ENCODE measurements around the gene PRKD3.

The PRKD3 gene

DNA sequence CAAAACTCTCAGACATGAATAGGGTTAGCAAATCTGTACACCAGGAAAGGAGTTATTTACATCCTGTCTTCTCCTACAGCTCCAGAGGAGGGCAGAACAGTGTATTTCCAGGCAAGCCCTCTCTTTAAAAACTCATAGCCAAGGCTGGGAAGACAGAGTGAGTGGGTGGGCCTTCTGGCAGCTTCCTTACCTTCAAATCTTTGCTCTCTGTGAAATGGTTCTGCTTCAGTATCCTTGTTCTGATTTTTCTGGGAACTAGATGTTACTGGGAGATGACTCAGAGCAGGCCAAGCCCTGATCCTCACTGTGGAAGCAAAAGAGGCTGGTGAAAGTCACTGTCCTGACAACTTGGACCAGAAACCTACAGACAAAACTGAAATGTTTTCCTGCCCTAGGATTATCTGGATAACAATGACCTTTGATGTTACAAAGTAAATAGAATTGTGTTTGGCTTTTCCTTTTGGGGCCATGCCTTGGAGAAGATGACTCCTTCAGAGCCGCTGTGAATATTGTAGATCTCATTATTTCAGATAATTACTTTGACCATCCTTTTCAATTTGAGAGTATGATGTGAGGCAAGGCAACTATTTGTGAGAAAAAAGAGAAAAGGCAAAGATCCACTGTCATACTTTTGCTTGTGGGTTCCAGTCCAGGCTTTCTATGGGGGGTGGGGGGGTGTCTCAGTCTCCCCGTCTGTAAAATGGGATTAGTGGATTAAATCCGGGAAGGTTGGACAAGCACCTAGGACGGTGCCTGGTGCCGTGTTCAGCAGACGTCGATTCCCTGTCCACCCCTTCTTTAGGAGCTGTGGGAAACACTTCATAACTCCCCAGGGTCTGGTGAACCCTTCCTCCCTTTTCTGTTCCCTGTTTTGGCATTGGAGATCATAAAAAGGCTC, 19.2 kb upstream of the PRKD3 start:
- peak; percentile 76 for DNase-seq (ENCODE audit: low spot score)

DNA sequence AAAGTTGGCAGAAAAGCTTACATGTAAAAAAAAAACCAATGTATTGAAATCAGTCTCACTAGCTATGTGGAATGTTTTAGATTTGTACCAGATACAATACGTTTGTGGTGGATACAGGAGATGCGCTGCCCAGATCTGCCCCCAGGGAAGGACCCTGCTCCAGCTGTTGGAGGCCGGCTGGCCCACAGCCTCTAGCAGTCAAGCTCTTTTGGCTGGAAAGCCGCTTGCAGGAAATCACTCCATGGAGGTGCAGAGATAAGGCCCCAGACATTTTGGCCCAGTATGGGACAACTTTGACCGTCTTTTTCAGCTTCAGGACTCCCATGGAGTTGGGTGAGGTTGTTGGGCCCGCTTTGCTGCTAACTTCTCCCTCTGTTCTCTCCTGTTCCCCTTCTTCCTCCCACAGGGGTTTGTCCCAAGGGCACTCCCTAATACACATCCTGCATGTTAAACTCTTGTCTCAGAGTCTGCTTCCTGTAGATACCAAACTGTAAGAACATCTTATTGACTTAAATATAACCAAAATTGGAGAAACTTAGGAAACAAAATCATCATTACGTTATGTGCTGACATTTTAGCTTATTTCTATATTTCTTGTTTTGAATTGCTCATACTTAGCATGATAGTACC, 18.1 kb upstream of the PRKD3 start:
- DNase-seq (ENCODE audit: low spot score), result no peak

DNA sequence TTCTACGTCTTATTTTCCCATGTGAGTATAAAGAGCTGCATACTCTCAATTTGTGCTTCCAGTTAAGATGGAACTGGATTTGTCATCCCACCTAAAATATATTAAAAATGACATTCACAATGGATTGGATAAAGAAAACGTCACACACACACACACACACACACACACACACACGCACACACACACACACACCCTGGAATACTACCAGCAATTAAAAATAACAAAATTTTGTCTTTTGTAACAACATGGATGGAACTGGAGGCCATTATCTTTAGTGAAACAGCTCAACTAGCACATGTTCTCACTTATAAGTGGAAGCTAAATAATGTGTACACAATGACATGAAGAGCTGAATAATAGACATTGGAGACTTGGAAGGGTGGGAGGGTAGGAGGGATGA, 16.0 kb upstream of the PRKD3 start:
- DNase-seq (ENCODE audit: low spot score), result no peak

DNA sequence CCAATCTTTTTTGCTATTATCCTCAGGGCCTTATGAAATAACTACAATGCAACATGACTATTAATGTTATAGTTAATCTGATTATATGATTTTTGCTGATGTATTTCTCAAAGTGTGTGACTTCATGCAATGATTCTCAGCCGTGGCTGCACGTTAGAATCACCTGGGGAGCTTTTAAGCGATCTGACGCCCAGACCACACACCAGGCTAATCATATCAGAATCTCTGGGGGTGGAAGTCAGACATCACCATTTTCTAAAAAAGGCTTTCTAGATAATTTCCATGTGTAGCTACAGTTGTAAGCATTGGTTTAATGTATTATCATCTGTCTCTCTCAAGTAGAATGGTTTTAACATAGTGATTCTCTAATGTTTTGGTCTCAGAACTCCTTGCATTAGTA, 14.3 kb upstream of the PRKD3 start:
- DNase-seq (ENCODE audit: low spot score), result no peak

DNA sequence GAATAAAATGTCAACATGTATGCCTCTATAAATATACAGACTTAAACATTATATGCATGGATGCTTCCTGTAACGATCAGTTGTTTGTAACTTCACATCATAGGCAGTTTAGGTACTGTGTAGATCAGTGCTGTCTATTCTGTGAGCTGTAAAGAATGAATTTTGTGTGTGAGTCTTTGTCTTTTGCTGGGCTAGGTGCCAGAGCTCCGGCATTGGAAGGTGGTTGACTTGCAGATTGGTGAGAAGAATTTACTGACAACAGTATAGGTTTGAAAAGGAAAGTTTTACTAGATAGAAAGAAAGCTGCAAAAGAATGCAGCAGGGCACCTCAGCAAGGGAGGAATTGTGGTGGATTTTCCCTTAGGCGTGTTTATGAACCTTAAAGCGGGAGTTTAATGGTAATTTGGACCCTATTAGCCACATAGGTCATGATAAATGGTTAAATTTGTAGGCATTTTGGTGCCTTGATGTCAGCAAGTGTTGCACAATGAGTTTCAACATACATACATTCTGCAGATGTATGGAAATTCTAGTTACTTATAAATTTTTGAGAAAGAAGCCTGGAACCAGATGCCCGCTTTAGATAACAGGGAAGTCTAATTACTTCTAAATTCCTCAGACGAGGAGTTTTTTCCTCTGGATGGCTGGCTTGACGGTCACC, 13.1 kb upstream of the PRKD3 start:
- DNase-seq (ENCODE audit: low spot score), result no peak

DNA sequence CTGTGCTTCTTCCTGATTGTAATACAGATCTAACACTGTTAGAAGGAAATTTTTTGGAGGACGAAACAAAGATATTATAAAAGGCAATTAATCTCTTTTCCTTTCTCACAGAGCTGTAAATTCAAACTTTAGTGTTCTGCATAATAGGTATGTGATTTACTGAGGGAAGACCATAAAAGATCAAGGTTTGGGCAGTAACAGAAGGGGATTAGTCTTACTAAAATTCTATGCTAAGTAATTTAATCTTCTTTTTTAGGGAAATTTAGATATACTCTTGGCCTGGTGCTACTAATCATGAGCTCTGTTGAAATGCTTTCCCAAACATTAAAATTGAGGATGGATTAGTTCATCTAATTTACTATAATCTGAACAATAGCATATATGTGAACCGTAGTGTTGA, 11.0 kb upstream of the PRKD3 start:
- DNase-seq (ENCODE audit: low spot score), result no peak

DNA sequence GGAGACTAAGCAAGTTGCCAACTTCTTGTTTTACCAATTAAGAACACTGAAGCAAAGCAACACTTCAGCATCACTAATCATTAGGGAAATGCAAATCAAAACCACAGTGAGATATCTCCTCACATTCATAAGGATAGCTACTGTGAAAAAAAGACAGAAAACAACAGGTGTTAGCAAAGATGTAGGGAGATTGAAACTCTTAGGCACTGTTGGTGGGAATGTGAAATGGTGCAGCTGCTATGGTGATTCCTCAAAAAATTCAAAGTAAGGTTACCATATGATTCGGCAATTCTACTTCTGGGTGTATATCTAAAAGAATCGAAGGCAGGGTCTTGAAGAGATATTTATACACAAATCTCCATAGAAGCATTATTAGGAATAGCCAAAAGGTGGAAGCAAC, 8.6 kb upstream of the PRKD3 start:
- DNase-seq (ENCODE audit: low spot score), result no peak

DNA sequence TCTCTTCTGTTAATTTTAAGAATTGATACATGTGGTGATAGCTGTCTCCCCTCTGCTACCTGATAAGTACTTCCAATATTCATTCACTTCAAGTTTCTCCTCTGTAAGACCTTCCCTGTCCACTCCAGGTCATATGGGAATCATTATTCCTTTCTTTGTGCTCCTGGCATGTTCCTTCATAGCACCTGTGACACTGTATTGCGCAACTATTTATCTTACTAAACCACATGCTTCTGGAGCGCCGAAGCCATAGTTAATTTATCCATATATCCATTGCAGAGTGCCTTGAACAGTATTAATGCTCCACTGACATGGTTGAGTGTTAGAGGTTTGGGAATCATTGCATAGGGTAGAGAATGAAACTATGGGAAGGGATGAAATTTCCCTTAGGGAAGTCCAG, 7.9 kb upstream of the PRKD3 start:
- no peak for DNase-seq (ENCODE audit: low spot score)

DNA sequence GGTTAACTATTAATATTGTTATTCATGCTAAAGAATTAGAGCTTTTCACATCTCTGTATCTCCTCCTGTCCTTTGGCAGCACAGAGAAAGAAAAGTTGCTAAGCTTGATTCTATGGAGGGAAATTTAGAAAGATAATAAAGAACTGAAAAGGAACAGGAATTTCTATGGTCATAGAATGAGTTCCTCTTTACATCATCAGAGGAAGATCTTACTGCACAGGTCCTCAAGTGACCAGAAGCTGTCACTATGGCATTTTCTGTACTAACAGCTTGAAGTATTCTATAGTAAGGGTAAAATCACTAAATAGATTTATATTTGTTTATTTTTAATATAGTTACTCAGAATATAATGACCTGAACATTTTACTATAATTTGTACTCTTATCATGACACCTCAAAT, 6.0 kb upstream of the PRKD3 start:
- DNase-seq (ENCODE audit: low spot score), result no peak

DNA sequence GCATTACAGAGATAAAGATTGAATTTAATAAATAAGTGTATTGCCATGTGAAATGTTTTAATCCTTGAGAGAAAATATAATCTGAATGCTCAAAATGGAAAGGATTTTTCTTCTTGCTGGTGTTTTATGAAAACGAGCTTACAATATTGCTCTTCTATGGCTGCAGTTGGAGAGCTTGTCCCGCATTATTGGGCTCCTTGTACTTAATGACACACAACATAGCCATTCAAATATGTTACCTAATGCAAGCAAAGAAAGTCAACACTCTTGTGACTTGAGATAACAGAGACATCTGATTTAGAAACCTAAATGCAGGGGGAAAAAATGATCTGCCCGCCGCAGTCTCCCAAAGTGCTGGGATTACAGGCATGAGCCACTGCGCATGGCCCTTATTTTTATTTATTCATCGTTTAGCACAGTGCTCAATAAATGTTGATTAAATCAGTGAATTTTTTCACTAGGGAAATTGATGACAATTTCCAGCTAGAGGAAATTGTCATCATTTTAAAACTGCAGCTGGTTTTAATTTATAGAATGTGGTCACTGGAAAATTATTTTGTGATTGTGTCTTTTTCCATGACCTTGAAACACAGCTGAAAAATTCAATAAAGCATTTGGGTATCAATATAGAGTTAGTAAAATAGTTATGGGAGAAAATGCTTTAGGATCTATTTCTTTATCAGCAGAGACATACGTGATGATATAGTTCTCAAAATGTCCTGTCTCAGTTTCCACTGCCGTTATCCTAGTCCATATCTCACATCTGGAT, 2.4 kb upstream of the PRKD3 start:
- no peak for DNase-seq (ENCODE audit: low spot score)

DNA sequence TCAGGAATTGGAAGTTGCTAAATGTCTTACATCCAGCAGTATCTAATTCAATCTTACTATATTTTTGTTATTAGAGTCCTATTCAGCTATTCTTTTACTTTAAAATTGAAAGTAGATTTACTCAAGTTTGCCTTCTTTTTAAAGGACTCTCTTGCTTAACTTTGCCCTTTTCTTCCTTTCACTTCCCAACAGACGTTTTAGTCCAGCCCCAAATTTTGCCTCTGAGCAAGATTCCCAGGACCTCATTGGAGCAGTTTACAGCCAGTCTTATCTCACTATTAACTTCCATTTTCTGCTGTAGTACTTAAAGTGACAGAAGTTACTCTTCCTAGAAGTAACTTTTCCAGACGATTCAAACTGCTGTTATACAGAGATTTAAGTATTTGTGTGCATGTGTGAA, 1.7 kb upstream of the PRKD3 start:
- DNase-seq (ENCODE audit: low spot score), result peak; percentile 55

DNA sequence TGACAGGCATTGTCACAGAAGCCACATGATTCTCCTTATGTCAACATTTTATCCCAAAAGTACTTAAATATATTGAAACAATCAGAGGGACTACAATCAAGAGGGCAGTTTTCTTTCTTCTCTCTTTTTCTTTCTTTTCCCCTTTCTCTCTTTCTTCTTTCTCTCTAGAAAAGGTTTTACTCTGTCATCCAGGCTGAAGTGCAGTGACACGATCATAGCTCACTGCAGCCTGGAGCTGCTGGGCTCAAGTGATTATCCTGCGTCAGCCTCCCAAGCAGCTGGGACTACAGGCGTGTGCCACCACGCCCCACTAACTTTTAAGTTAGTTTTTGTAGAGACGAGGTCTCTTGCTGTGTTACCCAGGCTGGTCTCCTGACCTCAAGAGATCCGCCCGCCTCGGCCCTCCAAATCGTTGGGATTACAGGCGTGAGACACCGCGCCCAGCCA, 1.0 kb upstream of the PRKD3 start:
- peak; percentile 13 for DNase-seq (ENCODE audit: low spot score)

DNA sequence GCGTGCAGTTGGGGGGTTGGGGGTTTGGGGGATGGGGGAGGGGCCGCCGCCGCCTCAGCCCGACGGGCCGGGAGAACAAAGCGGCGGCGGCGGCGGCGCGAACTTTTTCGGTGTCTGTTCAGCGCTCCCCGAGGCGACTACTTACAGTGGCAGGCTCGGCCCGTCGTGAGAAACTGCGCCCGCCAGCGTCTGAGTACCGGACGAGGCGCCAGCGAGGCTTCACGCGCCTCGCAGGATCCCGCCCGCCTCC, 172 bp downstream of the PRKD3 start:
- no peak for DNase-seq (ENCODE audit: low spot score)

DNA sequence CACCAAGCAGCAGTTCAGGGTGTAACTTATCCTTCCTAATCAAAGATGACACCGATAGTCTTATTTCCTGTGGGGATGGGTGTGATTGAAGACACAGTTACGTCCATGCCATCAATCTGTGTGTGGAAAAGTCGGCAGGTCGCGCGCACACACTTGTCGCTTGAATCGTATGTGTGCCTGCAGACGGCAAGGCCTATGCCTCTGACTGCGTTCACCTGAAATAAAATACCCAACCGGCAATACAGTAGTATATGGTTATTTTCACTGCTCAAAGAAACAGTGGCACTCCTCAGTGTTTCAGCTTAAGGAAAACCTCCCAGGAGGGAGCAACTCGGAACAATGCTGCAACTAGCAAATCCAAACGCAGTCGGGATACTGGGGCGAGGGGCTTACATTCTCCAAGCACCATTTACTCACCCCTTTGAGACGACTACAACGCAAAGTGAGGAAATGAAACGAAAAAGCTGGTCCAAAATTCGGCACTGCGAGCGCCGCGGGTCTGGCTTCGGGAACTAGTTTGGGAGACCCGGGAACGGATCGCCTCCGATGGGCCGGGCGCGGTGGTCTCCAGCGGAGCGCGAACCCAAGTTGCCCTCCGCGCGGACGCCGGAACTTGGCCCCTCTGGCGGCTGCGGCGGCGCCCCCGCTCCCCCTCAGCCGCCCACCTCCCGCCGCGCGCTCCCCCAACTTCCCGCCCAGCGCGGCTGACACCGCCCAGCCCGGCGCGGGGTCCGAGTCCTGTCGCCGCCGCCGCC, 675 bp downstream of the PRKD3 start:
- peak; percentile 49 for DNase-seq (ENCODE audit: low spot score)

DNA sequence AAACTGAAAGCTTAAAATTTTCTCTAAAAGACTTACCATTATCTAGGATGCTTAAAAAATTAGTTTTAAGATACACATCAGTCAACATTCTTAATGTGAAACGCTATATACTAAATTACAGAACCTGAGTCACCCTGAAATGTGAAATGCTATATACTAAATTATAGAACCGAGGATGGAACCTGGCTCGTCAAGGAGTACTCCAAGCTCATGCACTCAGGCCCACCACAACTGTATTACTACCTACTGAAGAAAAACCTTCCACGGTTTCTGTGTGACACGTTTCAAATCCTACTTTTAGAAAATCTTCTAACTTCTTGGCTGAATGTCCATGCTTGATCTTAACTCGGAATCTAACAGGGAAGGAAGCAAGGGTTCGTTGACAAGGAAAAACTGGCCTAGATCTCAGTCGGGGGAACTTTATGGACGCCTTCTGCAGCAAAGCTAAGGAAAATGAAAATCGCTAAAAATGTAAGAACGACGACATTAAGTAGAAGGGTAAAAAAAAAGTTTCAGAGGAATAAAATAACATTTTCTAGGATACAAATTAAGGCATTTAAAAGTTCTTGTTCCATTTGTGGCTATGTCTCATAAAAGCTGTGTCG, 1.4 kb downstream of the PRKD3 start:
- DNase-seq (ENCODE audit: low spot score), result no peak

DNA sequence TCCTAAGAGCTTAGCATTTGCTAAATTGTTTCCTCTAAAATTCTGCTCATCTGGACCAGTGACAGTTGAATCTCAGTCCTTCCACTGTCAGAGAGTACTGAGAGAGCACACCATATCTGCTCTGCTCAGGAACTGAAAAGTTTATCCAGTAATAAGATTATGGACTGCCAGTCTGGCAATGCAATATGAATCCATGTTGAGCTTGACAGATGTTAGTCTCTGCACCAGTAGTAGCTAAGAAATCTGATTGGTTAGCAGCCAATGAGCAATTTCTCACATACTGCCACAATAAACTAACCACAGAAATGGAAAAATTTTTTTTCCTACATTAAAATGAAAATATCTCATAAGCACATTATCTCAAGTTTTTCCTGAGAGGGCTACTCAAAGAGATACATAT, 2.3 kb downstream of the PRKD3 start:
- no peak for DNase-seq (ENCODE audit: low spot score)

DNA sequence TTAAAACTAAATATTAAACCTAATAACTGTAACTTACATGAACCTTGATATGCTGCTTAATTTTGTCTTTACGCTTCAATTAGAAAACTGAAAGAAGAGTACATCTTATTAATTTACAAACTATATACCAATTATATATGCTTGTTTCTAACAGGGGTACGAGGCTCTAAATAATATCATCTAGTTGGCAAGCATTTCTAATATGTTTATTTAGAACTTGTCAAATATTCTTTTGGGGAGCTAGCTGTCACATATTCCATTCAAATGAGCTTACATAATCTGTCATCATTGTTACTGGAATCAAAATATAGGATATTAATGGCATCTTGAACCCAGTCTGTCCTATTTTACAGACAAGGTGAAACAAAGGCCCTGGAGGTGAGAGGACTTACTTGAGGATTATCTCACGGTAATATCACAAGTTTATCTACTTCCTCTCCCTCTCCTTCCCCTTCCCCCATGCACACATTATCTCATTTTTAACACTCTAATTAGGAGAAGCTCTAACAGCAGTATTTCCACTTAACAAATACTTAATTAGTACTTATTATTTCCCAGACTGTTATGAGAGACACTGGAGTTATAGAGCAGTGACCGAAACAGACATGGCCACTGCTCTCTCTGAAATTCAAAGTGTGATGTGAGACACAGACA, 3.5 kb downstream of the PRKD3 start:
- DNase-seq (ENCODE audit: low spot score), result no peak

DNA sequence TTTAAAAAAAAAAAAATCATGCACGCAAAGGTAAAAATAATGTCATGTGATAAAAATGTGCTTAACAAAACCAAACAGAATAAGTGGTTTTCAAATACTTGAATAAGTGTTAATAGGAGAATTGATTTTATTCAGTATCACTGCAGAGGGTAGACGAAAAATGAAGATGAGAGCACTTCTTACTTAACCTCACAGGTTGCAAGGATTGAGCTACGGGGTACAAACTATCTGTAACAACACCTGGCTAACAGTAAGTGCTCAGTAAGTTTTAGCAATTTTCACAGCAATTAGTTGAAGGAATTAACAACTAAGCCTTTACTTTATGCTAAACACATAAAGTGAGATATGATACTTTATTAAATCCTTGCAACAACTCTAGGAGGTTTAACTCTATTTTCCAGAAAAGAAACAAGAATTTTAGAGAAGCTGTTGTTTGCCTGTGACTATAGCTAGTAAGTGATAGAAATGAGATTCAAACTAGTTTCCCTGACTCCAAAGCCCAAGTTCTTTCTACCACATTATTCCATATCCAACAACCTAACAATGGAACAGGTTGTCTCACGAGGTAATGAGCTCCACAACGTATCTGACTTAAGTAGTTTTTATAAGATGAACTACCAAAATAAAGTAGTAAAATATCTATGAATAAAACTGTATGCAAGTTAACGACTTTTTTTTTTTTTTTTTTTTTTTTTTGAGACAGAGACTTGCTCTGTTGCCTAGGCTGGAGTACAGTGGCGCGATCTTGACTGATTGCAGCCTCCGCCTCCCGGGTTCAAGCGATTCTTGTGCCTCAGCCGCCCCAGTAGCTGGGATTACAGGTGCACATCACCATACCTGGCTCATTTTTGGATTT, 4.7 kb downstream of the PRKD3 start:
- no peak for DNase-seq (ENCODE audit: low spot score)

DNA sequence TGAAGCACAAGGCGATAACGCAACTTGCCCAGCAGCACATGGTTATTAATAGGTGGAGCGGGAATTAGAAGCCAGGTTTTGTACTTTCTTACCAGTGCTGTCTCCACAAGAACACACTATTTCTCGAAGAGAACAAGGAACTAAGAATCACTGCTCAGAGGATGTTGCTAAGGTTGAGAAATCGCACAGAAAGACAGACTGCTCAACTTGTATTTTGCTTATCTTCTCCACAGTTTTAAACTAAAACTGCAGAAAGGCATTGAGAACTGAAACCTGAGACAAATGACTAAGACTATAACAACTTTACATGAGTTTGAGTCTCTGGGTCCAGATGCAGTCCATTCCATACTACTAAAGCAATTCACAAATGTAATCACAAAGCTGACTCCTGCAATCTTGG, 6.2 kb downstream of the PRKD3 start:
- no peak for DNase-seq (ENCODE audit: low spot score)

DNA sequence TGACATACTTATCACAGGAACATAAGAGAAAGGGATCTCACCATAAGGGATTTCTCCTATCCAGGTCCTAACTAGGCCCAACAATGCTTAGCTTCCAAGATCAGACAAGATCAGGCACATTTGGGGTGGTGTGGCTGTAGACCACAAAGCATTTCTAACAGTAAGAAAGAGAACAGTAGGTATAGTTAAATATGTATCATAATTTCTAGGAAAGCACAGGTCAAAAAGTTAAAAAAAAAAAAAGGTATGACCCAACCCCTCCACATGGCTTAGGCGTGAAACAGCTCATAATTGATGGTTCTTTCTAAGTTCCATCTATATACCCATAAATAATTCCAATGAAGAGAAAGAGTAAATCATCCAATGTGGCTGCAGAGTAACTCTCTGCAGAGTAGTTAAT, 6.9 kb downstream of the PRKD3 start:
- no peak for DNase-seq (ENCODE audit: low spot score)

Measured in kidney tubule cell (primary cell).